ENCODE results near the gene LCE6A.

DNA sequence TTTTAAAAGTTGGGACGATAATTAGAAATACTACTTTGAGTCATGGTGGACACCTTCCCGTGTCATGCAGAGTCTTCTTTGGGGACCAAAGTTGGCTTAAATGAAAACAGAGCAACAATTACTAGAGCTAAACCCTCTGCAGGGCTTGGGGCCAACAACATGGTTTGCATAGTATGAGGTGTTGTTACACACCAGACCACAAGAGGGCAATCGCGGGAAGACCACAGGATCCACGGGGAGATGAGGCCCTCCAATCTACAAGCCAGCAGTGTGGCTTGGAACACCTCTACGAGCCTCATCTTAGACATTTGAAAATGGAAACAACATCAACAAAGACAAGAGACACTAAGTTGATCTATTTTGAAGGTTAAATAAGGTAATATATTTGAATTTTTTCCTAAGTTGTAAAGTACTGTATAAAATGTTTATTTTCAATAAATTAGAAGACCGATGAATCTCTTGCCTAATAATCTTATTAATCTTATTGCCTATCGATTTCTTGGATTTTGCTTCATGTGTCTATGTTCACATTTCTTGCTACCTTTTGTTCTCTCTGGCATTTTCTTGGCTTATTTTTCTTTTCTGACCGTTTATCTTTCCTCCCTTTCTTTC lies 27.3 kb downstream of the LCE6A start:
- TF ChIP-seq, protein P1, sequence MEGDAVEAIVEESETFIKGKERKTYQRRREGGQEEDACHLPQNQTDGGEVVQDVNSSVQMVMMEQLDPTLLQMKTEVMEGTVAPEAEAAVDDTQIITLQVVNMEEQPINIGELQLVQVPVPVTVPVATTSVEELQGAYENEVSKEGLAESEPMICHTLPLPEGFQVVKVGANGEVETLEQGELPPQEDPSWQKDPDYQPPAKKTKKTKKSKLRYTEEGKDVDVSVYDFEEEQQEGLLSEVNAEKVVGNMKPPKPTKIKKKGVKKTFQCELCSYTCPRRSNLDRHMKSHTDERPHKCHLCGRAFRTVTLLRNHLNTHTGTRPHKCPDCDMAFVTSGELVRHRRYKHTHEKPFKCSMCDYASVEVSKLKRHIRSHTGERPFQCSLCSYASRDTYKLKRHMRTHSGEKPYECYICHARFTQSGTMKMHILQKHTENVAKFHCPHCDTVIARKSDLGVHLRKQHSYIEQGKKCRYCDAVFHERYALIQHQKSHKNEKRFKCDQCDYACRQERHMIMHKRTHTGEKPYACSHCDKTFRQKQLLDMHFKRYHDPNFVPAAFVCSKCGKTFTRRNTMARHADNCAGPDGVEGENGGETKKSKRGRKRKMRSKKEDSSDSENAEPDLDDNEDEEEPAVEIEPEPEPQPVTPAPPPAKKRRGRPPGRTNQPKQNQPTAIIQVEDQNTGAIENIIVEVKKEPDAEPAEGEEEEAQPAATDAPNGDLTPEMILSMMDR (IDR thresholded peaks at IDR 0.05), result peak; percentile 44 to 52 (median 47)
- no peak for TF ChIP-seq POLR2A (IDR thresholded peaks at IDR 0.05)
- TF ChIP-seq EP300 (IDR thresholded peaks at IDR 0.05), result no peak

Data from tibial nerve (tissue), 4 donors.